SU-DHL-6 (cell line): ENCODE data around the gene CCL21.
"Not testable (repeated sequence)": the region's sequence is repeated elsewhere in the genome, so short reads cannot be mapped to it uniquely, and the experiment has no call there.

ENCODE experiments used
- H2AFZ ChIP-seq: fragments of 200-600 bp; sonication (generic); 2 replicates; pipeline ENCODE4 v1.6.1; 2014; ENCODE audit warnings: low read depth, mild to moderate bottlenecking, moderate library complexity, mixed read lengths, antibody characterized with exemption, low read length; ENCODE audit not compliant: severe bottlenecking
- H3F3A ChIP-seq: fragments of 200-600 bp; shearing (Covaris generic); 2 replicates; pipeline ENCODE4 v1.6.0; 2016; ENCODE audit warnings: antibody characterized with exemption, mild to moderate bottlenecking; ENCODE audit not compliant: insufficient read depth
- H3K27ac ChIP-seq: fragments of 200-600 bp; sonication (generic); 2 replicates; pipeline ENCODE4 v1.5.1; 2016; ENCODE audit warnings: low read depth, mild to moderate bottlenecking, low read length, moderate library complexity, mixed read lengths
- H3K27me3 ChIP-seq: fragments of 200-600 bp; sonication (generic), shearing (Covaris generic); 2 replicates; pipeline ENCODE4 v1.6.0; 2014; ENCODE audit warnings: mild to moderate bottlenecking, low read length
- H3K36me3 ChIP-seq: fragments of 200-600 bp; sonication (generic); 2 replicates; pipeline ENCODE4 v1.6.1; 2014; ENCODE audit warnings: mild to moderate bottlenecking, low read length, mixed read lengths
- H3K4me2 ChIP-seq: fragments of 300-600, 200-600 bp; shearing (Covaris generic), sonication (generic); 2 replicates; pipeline ENCODE4 v1.6.0; 2014; ENCODE audit warnings: low read length, low read depth, mild to moderate bottlenecking; ENCODE audit not compliant: poor library complexity, severe bottlenecking
- H3K4me3 ChIP-seq: fragments of 200-600 bp; sonication (generic); 2 replicates; pipeline ENCODE4 v1.5.1; 2014; ENCODE audit warnings: antibody characterized with exemption, low read length, mild to moderate bottlenecking, mixed read lengths; ENCODE audit not compliant: insufficient read depth, poor library complexity, severe bottlenecking
- H3K79me2 ChIP-seq: fragments of 200-600 bp; sonication (generic); 2 replicates; pipeline ENCODE4 v1.6.1; 2014; ENCODE audit warnings: mild to moderate bottlenecking, low read length, moderate library complexity; ENCODE audit not compliant: insufficient read depth
- H3K9ac ChIP-seq: fragments of 200-600 bp; sonication (generic); 2 replicates; pipeline ENCODE4 v1.7.0; 2014; ENCODE audit warnings: mild to moderate bottlenecking, low read length
- H3K9me2 ChIP-seq: fragments of 200-600 bp; sonication (generic); replicated peaks from 2 replicates; pipeline ENCODE4 v1.6.1; 2014; ENCODE audit warnings: low read length; ENCODE audit not compliant: insufficient read depth
- H3K9me3 ChIP-seq: fragments of 200-600 bp; sonication (generic); 2 replicates; pipeline ENCODE4 v1.6.1; 2014; ENCODE audit warnings: low read length, mixed read lengths; ENCODE audit not compliant: insufficient read depth
- H4K20me1 ChIP-seq: fragments of 200-600 bp; sonication (generic); 2 replicates; pipeline ENCODE4 v1.6.1; 2014; ENCODE audit warnings: low read depth, mild to moderate bottlenecking, antibody characterized with exemption, low read length, moderate library complexity, mixed read lengths
- EZH2phosphoT487 ChIP-seq: fragments of 200-600 bp; sonication (generic), shearing (Covaris generic); conservative IDR thresholded peaks from 2 replicates; pipeline ENCODE4 v1.6.1; 2018; ENCODE audit warnings: mild to moderate bottlenecking, antibody characterized with exemption, low read length, moderate library complexity, mixed read lengths
- TF ChIP-seq, protein P1 (sequence below): fragments of 200-600 bp; sonication (generic); IDR thresholded peaks from one replicate; pipeline ENCODE4 v1.5.1; 2017; ENCODE audit warnings: antibody characterized with exemption, mild to moderate bottlenecking, low read length, moderate library complexity; ENCODE audit not compliant: insufficient read depth, poor library complexity, severe bottlenecking

Gene CCL21, protein sequence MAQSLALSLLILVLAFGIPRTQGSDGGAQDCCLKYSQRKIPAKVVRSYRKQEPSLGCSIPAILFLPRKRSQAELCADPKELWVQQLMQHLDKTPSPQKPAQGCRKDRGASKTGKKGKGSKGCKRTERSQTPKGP

DNA sequence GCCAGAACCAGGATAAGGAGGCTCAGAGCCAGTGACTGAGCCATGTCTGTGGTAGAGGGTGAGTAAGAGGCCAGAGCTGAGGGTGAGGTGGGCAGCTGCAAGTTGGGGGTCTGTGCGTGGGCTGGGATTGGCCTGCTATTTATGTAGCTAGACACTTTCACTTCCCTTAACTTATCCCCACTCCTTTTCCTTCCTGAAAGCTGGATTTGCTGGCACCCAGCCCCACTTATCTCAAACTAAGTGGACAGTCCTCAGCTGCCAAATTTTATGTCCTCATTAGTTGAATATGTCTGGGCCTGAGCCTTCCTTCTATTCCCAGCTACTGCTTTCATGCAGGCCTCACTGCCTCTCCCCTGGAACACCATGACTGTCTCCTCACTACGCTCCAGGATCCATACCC lies at the start of gene CCL21:
Gene CCL21, minus strand, starts transcription at position 114 of the 400 bp plus-strand sequence. Its CDS starts 70 bp downstream, at position 44.
- H3K36me3 ChIP-seq, result no peaks in the 10 kb centered on the region
- no peaks in the 10 kb centered on the region for H3F3A ChIP-seq
- TF ChIP-seq EZH2phosphoT487, result no peak
- TF ChIP-seq, protein P1, sequence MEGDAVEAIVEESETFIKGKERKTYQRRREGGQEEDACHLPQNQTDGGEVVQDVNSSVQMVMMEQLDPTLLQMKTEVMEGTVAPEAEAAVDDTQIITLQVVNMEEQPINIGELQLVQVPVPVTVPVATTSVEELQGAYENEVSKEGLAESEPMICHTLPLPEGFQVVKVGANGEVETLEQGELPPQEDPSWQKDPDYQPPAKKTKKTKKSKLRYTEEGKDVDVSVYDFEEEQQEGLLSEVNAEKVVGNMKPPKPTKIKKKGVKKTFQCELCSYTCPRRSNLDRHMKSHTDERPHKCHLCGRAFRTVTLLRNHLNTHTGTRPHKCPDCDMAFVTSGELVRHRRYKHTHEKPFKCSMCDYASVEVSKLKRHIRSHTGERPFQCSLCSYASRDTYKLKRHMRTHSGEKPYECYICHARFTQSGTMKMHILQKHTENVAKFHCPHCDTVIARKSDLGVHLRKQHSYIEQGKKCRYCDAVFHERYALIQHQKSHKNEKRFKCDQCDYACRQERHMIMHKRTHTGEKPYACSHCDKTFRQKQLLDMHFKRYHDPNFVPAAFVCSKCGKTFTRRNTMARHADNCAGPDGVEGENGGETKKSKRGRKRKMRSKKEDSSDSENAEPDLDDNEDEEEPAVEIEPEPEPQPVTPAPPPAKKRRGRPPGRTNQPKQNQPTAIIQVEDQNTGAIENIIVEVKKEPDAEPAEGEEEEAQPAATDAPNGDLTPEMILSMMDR, result no peak
- H3K4me2 ChIP-seq, result no peak within 1 kb of the TSS
- no peaks in the 10 kb centered on the region for H4K20me1 ChIP-seq
- H3K79me2 ChIP-seq, result no peaks in the 10 kb centered on the region
- H3K9me3 ChIP-seq, result no peaks in the 10 kb centered on the region
- no peaks in the 10 kb centered on the region for H3K27me3 ChIP-seq
- no peak within 1 kb of the TSS for H3K4me3 ChIP-seq
- no peaks in the 10 kb centered on the region for H3K9me2 ChIP-seq
- H2AFZ ChIP-seq, result no peak within 1 kb of the TSS
- H3K9ac ChIP-seq, result no peak within 1 kb of the TSS
- no peak within 1 kb of the TSS for H3K27ac ChIP-seq

DNA sequence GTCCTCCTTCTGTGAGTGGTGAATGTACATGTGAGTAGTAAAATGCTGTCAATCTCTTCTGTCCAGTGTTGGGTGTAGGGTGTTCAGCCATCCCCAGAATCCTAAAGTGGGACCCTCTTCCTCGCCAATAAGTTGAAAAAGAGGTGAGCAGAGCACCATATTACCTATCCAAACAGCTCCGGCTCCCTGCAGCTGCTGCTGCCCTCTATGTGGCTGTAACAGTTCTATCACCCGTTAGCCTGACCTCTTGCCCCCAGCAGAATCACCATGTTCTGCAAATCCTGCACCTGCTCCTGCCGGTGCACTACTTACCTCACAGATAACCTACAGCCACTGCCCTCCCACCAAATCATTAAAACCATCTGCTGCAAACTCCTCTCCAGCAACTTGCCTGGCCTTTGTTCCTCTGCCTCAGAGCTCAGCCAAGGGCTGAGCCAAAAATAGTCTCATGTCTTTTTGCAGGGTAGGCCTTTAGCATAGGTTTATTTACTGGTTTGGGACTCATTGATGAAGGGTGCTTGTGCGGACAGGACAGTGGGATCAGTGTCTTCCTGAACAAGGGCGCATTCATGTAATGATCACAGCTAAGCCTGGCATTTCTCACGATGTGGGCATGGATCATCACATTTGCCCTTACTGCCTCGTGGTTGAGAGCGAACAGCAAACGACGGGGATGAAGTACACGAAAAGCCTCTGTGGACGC lies 49.6 kb upstream of the CCL21 start:
- no peak overlapping the region for H2AFZ ChIP-seq
- no peaks in the 10 kb centered on the region for H4K20me1 ChIP-seq
- no peak overlapping the region for H3K4me2 ChIP-seq
- H3K9me3 ChIP-seq, result no peaks in the 10 kb centered on the region
- H3K79me2 ChIP-seq, result no peaks in the 10 kb centered on the region
- no peak overlapping the region for H3K9ac ChIP-seq
- no peaks in the 10 kb centered on the region for H3K27me3 ChIP-seq
- TF ChIP-seq, protein P1, result no peak
- TF ChIP-seq EZH2phosphoT487, result no peak
- no peak overlapping the region for H3K27ac ChIP-seq
- no peaks in the 10 kb centered on the region for H3K9me2 ChIP-seq
- no peak overlapping the region for H3K4me3 ChIP-seq
- no peaks in the 10 kb centered on the region for H3K36me3 ChIP-seq
- H3F3A ChIP-seq, result no peaks in the 10 kb centered on the region

DNA sequence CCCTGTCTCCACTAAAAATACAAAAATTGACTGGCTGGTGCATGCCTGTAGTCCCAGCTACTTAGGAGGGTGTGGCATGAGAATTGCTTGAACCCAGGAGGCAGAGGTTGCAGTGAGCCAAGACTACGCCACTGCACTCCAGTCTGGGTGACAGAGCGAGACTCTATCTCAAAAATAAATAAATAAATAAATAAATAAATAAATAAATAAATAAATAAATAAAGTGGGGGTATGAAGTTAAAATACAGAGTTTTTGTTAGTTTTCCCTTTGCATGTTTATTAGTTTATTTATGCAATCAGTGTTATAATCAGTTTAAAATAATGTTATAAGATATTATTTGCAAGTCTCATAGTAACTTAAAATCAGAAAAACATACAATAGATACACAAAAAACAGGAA lies 40.4 kb upstream of the CCL21 start:
- not testable (repeated sequence) for H3F3A ChIP-seq, H3K9me2 ChIP-seq, H3K9me3 ChIP-seq, H3K27me3 ChIP-seq, H3K4me3 ChIP-seq, H4K20me1 ChIP-seq, H3K4me2 ChIP-seq, H3K79me2 ChIP-seq, H3K9ac ChIP-seq, H2AFZ ChIP-seq, H3K27ac ChIP-seq, H3K36me3 ChIP-seq

DNA sequence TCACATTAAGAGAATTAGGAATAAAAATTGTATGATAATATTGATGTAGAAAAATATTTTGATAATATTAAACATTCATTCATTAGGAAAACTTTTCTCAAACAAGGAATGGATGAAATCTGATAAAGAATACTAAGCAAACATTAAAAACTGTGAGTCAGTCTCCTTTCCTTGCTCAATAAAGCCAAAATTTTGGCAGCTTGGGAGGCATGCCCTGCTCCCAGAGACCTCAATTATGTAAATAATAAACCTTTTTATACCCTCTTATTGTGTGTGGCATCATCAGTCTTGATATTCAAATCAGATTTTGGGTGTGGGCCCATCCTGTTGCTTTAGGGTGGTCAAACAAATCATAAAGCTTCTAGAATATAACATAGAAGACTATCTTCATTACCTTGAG lies 36.6 kb upstream of the CCL21 start:
- TF ChIP-seq, protein P1, result no peak
- no peak for TF ChIP-seq EZH2phosphoT487

More for the DNA sequence above, 36.6 kb upstream of the CCL21 start:
- no peaks in the 10 kb centered on the region for H3K79me2 ChIP-seq
- no peaks in the 10 kb centered on the region; the same call in 1 of the 2 replicates for H3K9me3 ChIP-seq
- H2AFZ ChIP-seq, result no peak overlapping the region
- H3K9me2 ChIP-seq, result no peaks in the 10 kb centered on the region
- no peaks in the 10 kb centered on the region for H3F3A ChIP-seq
- no peak overlapping the region for H3K27ac ChIP-seq
- H3K27me3 ChIP-seq, result 0 out of 2 replicates have a peak, but pooled peaks cover 2% of the 10 kb centered on the region
- no peak overlapping the region for H3K4me2 ChIP-seq
- H4K20me1 ChIP-seq, result no peaks in the 10 kb centered on the region
- no peak overlapping the region for H3K9ac ChIP-seq
- H3K36me3 ChIP-seq, result no peaks in the 10 kb centered on the region
- H3K4me3 ChIP-seq, result no peak overlapping the region
